Erythroblast (primary cell): Measurements from ENCODE around the gene TUT7.

Source experiments
- GATA1 ChIP-seq: IDR thresholded peaks from 2 replicates; pipeline ENCODE4 v1.6.1; 2011; ENCODE audit warnings: low read depth, mild to moderate bottlenecking, control low read depth, low read length, moderate library complexity
- POLR2A ChIP-seq: IDR thresholded peaks from 2 replicates; pipeline ENCODE4 v1.6.1; 2011; ENCODE audit warnings: mild to moderate bottlenecking, low read length

DNA sequence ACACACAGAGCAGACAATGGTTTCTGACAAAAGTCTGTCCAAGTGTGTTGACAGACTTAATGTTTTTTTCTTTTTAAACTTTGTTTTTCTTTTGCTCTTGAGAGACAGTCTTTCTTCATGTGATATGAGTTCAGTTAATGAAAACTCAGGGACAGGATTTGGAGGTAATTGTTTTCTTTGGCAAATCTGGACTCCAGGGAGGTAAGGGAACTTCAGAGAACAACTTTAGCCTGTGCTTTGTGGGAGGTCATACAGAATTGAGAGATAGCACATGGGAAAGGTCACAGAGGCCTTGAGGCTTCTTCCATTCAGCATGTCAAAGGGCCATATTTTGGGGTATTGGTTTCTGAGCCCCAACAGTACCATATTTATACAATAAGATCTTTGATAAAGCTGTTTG lies 104.1 kb downstream of the TUT7 start:
- no peak for TF ChIP-seq POLR2A
- no peak for TF ChIP-seq GATA1
